CD14-positive monocyte (primary cell): ENCODE results near the gene MAOA. TPM values are rescaled to one million over a fixed set of nuclear protein-coding genes. Genes with fewer than 3 reads are reported as not detected.

Source experiments
- DNase-seq, 3 donors: peaks; one replicate each; pipeline ENCODE4 v3.0.0-alpha.2; 2011 to 2022
- H2AFZ ChIP-seq: 2 replicates; pipeline ENCODE4 v1.6.0; 2012; ENCODE audit warnings: mild to moderate bottlenecking, low read depth, low read length, inconsistent platforms; ENCODE audit not compliant: insufficient read depth, poor library complexity, severe bottlenecking
- H3K27ac ChIP-seq, 2 donors: 1 replicate in 1 of 2; 2 replicates in 1 of 2; pipeline ENCODE4 v1.5.1; 2012 to 2013; ENCODE audit warnings: low read length in 2 of 2, control low read depth in 1 of 2, inconsistent platforms in 1 of 2, low read depth in 1 of 2, mild to moderate bottlenecking in 1 of 2
- H3K27me3 ChIP-seq, 2 donors: one replicate each; pipeline versions ENCODE4 v1.6.0 to v1.6.1; 2011 to 2013; ENCODE audit warnings: low read length in 2 of 2; ENCODE audit not compliant: control insufficient read depth in 2 of 2, insufficient read depth in 2 of 2
- H3K36me3 ChIP-seq, 2 donors: replicated peaks in 1 of 2; 1 replicate in 1 of 2; 2 replicates in 1 of 2; pipeline versions ENCODE4 v1.5.1 to v1.6.1; 2012 to 2013; ENCODE audit warnings: low read length in 2 of 2, control low read depth in 1 of 2, inconsistent platforms in 1 of 2, mild to moderate bottlenecking in 1 of 2; ENCODE audit not compliant: insufficient read depth in 2 of 2, control insufficient read depth in 1 of 2
- H3K4me1 ChIP-seq, 2 donors: 1 replicate in 1 of 2; 2 replicates in 1 of 2; pipeline versions ENCODE4 v1.5.1 to v1.6.1; 2012 to 2013; ENCODE audit warnings: low read length in 2 of 2, control low read depth in 1 of 2, inconsistent platforms in 1 of 2, mild to moderate bottlenecking in 1 of 2, moderate library complexity in 1 of 2; ENCODE audit not compliant: insufficient read depth in 2 of 2, control insufficient read depth in 1 of 2
- H3K4me2 ChIP-seq: replicated peaks from 2 replicates; pipeline ENCODE3; 2012; ENCODE audit warnings: low read length, moderate library complexity, mild to moderate bottlenecking; ENCODE audit not compliant: poor library complexity, severe bottlenecking; ENCODE audit errors: extremely low read depth
- H3K4me3 ChIP-seq, 3 experiments: fragments of 200-600 bp in 1 of 3; sonication (generic) in 1 of 3; replicated peaks in 1 of 3; 1 replicate in 2 of 3; 2 replicates in 1 of 3; pipeline ENCODE4 v1.5.1; 2011 to 2013; ENCODE audit warnings: low read length in 3 of 3, mild to moderate bottlenecking in 3 of 3, control low read depth in 2 of 3, low read depth in 2 of 3, inconsistent platforms in 1 of 3, moderate library complexity in 1 of 3
- H3K79me2 ChIP-seq: 2 replicates; pipeline ENCODE4 v1.6.0; 2012; ENCODE audit warnings: mild to moderate bottlenecking, control low read depth, inconsistent platforms, low read length, moderate library complexity; ENCODE audit not compliant: insufficient read depth
- H3K9ac ChIP-seq: 2 replicates; pipeline ENCODE4 v1.6.0; 2017; ENCODE audit warnings: low read length, mild to moderate bottlenecking; ENCODE audit not compliant: insufficient read depth, poor library complexity, severe bottlenecking
- H3K9me3 ChIP-seq, 2 donors: replicated peaks in 1 of 2; 1 replicate in 1 of 2; 2 replicates in 1 of 2; pipeline versions ENCODE4 v1.5.1 to v1.6.1; 2012 to 2013; ENCODE audit warnings: low read length in 2 of 2, control low read depth in 1 of 2; ENCODE audit not compliant: control insufficient read depth in 1 of 2, insufficient read depth in 1 of 2
- H4K20me1 ChIP-seq: 2 replicates; pipeline ENCODE4 v1.6.0; 2012; ENCODE audit warnings: mild to moderate bottlenecking, low read length, control low read depth, moderate library complexity; ENCODE audit not compliant: insufficient read depth
- H3K27ac Mint-ChIP-seq, 7 donors: one replicate each; pipeline ENCODE4 v1.8.0; 2020; ENCODE audit warnings: mild to moderate bottlenecking in 7 of 7, mixed read lengths in 7 of 7, moderate library complexity in 6 of 7, inconsistent platforms in 2 of 7
- H3K27me3 Mint-ChIP-seq, 3 donors: one replicate each; pipeline ENCODE4 v1.8.0; 2021 to 2022; ENCODE audit warnings: low read depth in 3 of 3, mild to moderate bottlenecking in 3 of 3, mixed read lengths in 3 of 3, moderate library complexity in 3 of 3, inconsistent platforms in 1 of 3
- H3K36me3 Mint-ChIP-seq, 2 donors: one replicate each; pipeline ENCODE4 v1.8.0; 2020; ENCODE audit warnings: mixed read lengths in 2 of 2, inconsistent platforms in 1 of 2, mild to moderate bottlenecking in 1 of 2
- H3K4me1 Mint-ChIP-seq: one replicate; pipeline ENCODE4 v1.8.0; 2020; ENCODE audit warnings: mild to moderate bottlenecking, mixed read lengths
- H3K4me3 Mint-ChIP-seq, 2 donors: one replicate each; pipeline ENCODE4 v1.8.0; 2020; ENCODE audit warnings: mild to moderate bottlenecking in 2 of 2, mixed read lengths in 2 of 2, moderate library complexity in 1 of 2
- H3K9me3 Mint-ChIP-seq, 7 donors: one replicate each; pipeline ENCODE4 v1.8.0; 2020 to 2022; ENCODE audit warnings: mixed read lengths in 7 of 7, mild to moderate bottlenecking in 6 of 7, moderate library complexity in 6 of 7, inconsistent platforms in 2 of 7
- CTCF ChIP-seq: fragments of 200-600 bp; IDR thresholded peaks from one replicate; pipeline ENCODE4 v1.8.0; 2022; ENCODE audit warnings: antibody characterized with exemption, mild to moderate bottlenecking
- WGBS: methylation state at CpG from one replicate; pipeline ENCODE4 v1.1.5; 2013; ENCODE audit warnings: missing lambda C conversion rate; ENCODE audit not compliant: insufficient coverage; 5-methylcytosine and 5-hydroxymethylcytosine counted together
- intact Hi-C, 2 donors: fragments of 100-400 bp; cut with micrococcal nuclease; formaldehyde crosslinking; loops; one replicate each; pipeline versions ENCODE4 v1.15.0 to v1.15.1; 2023
- polyA plus RNA-seq, 3 donors: library from polyadenylated mRNA; depleted of rRNA in 1 of 3; unstranded in 2 of 3; stranded (reverse) in 1 of 3; fragments of 300-500 nt in 2 of 3; fragments of >200 nt in 1 of 3; fragmentation: Illumina TruSeq in 2 of 3; gene quantifications; 1 replicate in 2 of 3; 2 replicates in 1 of 3; pipeline ENCODE4 v1.2.3, GENCODE V29; 2012 to 2021

MAOA gene
- polyA plus RNA-seq, 3 donors = 0.11 to 0.56 (median 0.15) TPM

GRCh38 chrX:43758044-43758443, 101.9 kb downstream of the MAOA start:
- H3K36me3 ChIP-seq = no peaks in the 10 kb centered on the region

GRCh38 chrX:43785930-43786591, 130.0 kb downstream of the MAOA start:
- Mint-ChIP-seq H3K27ac (no peak overlapping the region), H3K36me3 (no peaks in the 10 kb centered on the region), H3K4me1 (peaks cover 4% of the 10 kb centered on the region), H3K27me3 (peaks cover 0 to 11% (median 2%) of the 10 kb centered on the region in 3 donors), H3K9me3 (peaks cover 2 to 12% (median 6%) of the 10 kb centered on the region in 7 donors), H3K4me3 (no peak overlapping the region)
- Histone ChIP-seq H3K36me3 (no peaks in the 10 kb centered on the region), H4K20me1 (no peaks in the 10 kb centered on the region), H3K27me3 (no peaks in the 10 kb centered on the region), H3K9ac (no peak overlapping the region), H3K79me2 (no peaks in the 10 kb centered on the region), H3K27ac (no peak overlapping the region), H3K4me1 (no peaks in the 10 kb centered on the region), H3K9me3 (no peaks in the 10 kb centered on the region), H3K4me3 (no peak overlapping the region), H3K4me2 (no peak overlapping the region), H2AFZ (no peak overlapping the region)
- WGBS = no CpG with 5 or more reads among the region's 5 CpGs
- no peak for TF ChIP-seq CTCF
- intact Hi-C loops = no loop called here
- DNase-seq = no peak

More at GRCh38 chrX:43758044-43758443, 101.9 kb downstream of the MAOA start:
- Mint-ChIP-seq H3K9me3 (peaks cover 0 to 2% (median 0%) of the 10 kb centered on the region in 7 donors), H3K4me3 (no peak overlapping the region), H3K4me1 (peaks cover 2% of the 10 kb centered on the region), H3K27ac (no peak overlapping the region), H3K36me3 (no peaks in the 10 kb centered on the region), H3K27me3 (peaks cover 1 to 13% (median 4%) of the 10 kb centered on the region in 3 donors)
- H3K9ac ChIP-seq = no peak overlapping the region
- no peak overlapping the region for H3K27ac ChIP-seq
- H3K4me2 ChIP-seq = no peak overlapping the region
- no peaks in the 10 kb centered on the region for H4K20me1 ChIP-seq
- no CpG with 5 or more reads among the region's 7 CpGs for WGBS
- H3K4me3 ChIP-seq = no peak overlapping the region
- no peak overlapping the region for H2AFZ ChIP-seq
- H3K27me3 ChIP-seq = peaks cover 0 to 5% of the 10 kb centered on the region in 2 donors
- H3K79me2 ChIP-seq = no peaks in the 10 kb centered on the region
- no peak for DNase-seq
- no peaks in the 10 kb centered on the region for H3K9me3 ChIP-seq
- intact Hi-C loops = no loop called here
- no peak for TF ChIP-seq CTCF
- no peaks in the 10 kb centered on the region for H3K4me1 ChIP-seq

Other genes starting within 250 kb of the MAOA start
- not detected for gene MAOB, start 226.2 kb downstream of the MAOA start, polyA plus RNA-seq